ENCODE measurements around the gene GPATCH3. TPM values are rescaled to one million over a fixed set of nuclear protein-coding genes. Genes with fewer than 3 reads are reported as not detected.
A peak's percentile ranks its signal among the peaks of the same experiment; 100 is the strongest.

The GPATCH3 gene
- total RNA-seq, 1 donor from 2014 or later, result 23.5 TPM

- Mint-ChIP-seq H3K27me3 (ENCODE audit: low read depth) (no peaks in the 10 kb centered on the region), H3K4me3 (peak within 1 kb of the TSS; percentile 85), H3K9me3 (no peaks in the 10 kb centered on the region), H3K36me3 (no peaks in the 10 kb centered on the region), H3K4me1 (peaks cover 23% of the 10 kb centered on the region), H3K27ac (peak within 1 kb of the TSS; percentile 48)
- DNase-seq (ENCODE audit: low spot score in 2 of 2, unreplicated experiment in 2 of 2), result peak in 1 of 2 experiments; percentile 53
- peak; percentile 18 for TF ChIP-seq CTCF (IDR thresholded peaks at IDR 0.05; ENCODE audit: unreplicated experiment)
Measured at GRCh38 chr1:26862781-26863684, 37.2 kb downstream of the GPATCH3 start, which contains the start of gene SFN. Gene SFN (plus strand): TSS chr1:26863149. CDS start chr1:26863213, 64 bp downstream.

- no peaks in the 10 kb centered on the region for H3K36me3 Mint-ChIP-seq
- no peak for DNase-seq (ENCODE audit: low spot score in 2 of 2, unreplicated experiment in 2 of 2)
- peaks cover 21% of the 10 kb centered on the region for H3K4me1 Mint-ChIP-seq
- no peaks in the 10 kb centered on the region for H3K9me3 Mint-ChIP-seq
- no peak for TF ChIP-seq CTCF (IDR thresholded peaks at IDR 0.05; ENCODE audit: unreplicated experiment)
- peak overlapping the region; percentile 48 for H3K27ac Mint-ChIP-seq
- H3K4me3 Mint-ChIP-seq, result no peak overlapping the region
- no peaks in the 10 kb centered on the region for H3K27me3 Mint-ChIP-seq (ENCODE audit: low read depth)
Measured at GRCh38 chr1:26861889-26862378, 38.3 kb downstream of the GPATCH3 start.

- Mint-ChIP-seq H3K4me3 (no peak overlapping the region), H3K27ac (no peak overlapping the region), H3K9me3 (no peaks in the 10 kb centered on the region), H3K4me1 (peaks cover 26% of the 10 kb centered on the region), H3K27me3 (ENCODE audit: low read depth) (no peaks in the 10 kb centered on the region), H3K36me3 (no peaks in the 10 kb centered on the region)
- TF ChIP-seq CTCF (IDR thresholded peaks at IDR 0.05; ENCODE audit: unreplicated experiment), result no peak
- DNase-seq (ENCODE audit: low spot score in 2 of 2, unreplicated experiment in 2 of 2), result no peak
Measured at GRCh38 chr1:26861286-26861701, 39.0 kb downstream of the GPATCH3 start.

GRCh38 chr1:26858891-26859640 is 41.2 kb downstream of the GPATCH3 start:
- no peaks in the 10 kb centered on the region for H3K9me3 Mint-ChIP-seq
- peaks cover 20% of the 10 kb centered on the region for H3K4me1 Mint-ChIP-seq
- no peak for DNase-seq (ENCODE audit: low spot score in 2 of 2, unreplicated experiment in 2 of 2)
- no peak overlapping the region for H3K27ac Mint-ChIP-seq
- no peak for TF ChIP-seq CTCF (IDR thresholded peaks at IDR 0.05; ENCODE audit: unreplicated experiment)
- H3K27me3 Mint-ChIP-seq (ENCODE audit: low read depth), result no peaks in the 10 kb centered on the region
- peaks cover 7% of the 10 kb centered on the region for H3K36me3 Mint-ChIP-seq
- H3K4me3 Mint-ChIP-seq, result no peak overlapping the region

GRCh38 chr1:26858160-26858559 is 42.1 kb downstream of the GPATCH3 start:
- TF ChIP-seq CTCF (IDR thresholded peaks at IDR 0.05; ENCODE audit: unreplicated experiment), result no peak
- Mint-ChIP-seq H3K36me3 (peaks cover 11% of the 10 kb centered on the region), H3K9me3 (no peaks in the 10 kb centered on the region), H3K27ac (no peak overlapping the region), H3K4me3 (no peak overlapping the region), H3K4me1 (peaks cover 15% of the 10 kb centered on the region), H3K27me3 (ENCODE audit: low read depth) (no peaks in the 10 kb centered on the region)
- DNase-seq (ENCODE audit: low spot score in 2 of 2, unreplicated experiment in 2 of 2), result no peak

All from mesothelial cell of epicardium (in vitro differentiated cells).